Activated CD8-positive, alpha-beta T cell treated with anti-CD3 and anti-CD28 coated beads for 36 hours (primary cell): ENCODE measurements around the gene RAET1L. TPM values are rescaled to one million over a fixed set of nuclear protein-coding genes. Genes with fewer than 3 reads are reported as not detected.
"Not testable (repeated sequence)": the region's sequence is repeated elsewhere in the genome, so short reads cannot be mapped to it uniquely, and the experiment has no call there.

Source experiments
- ATAC-seq: fragments of 200-7000 bp; cut with Tn5 transposase; one replicate; pipeline ENCODE4 v1.10.0; 2021; ENCODE audit warnings: mild to moderate bottlenecking, moderate library complexity
- CTCF ChIA-PET: fragments of 350-600 bp; sonication (Branson Sonifier 250); formaldehyde crosslinking; loops from one replicate; lab custom pipeline; 2021; ENCODE audit warnings: antibody characterized with exemption; lab: Charles Lee
- POLR2A ChIA-PET: fragments of 350-600 bp; sonication (Branson Sonifier 250); formaldehyde crosslinking; loops from one replicate; lab custom pipeline; 2021; ENCODE audit warnings: antibody characterized with exemption; lab: Charles Lee
- DNase-seq: peaks from one replicate; pipeline ENCODE4 v3.0.0-alpha.2; 2020
- H3K27ac Mint-ChIP-seq: one replicate; pipeline ENCODE4 v1.8.0; 2021; ENCODE audit warnings: mild to moderate bottlenecking, mixed read lengths
- H3K27me3 Mint-ChIP-seq: one replicate; pipeline ENCODE4 v1.8.0; 2021; ENCODE audit warnings: mixed read lengths
- H3K36me3 Mint-ChIP-seq: one replicate; pipeline ENCODE4 v1.8.0; 2021; ENCODE audit warnings: low read depth, mixed read lengths
- H3K4me1 Mint-ChIP-seq: one replicate; pipeline ENCODE4 v1.8.0; 2021; ENCODE audit warnings: low read depth, mixed read lengths
- H3K4me3 Mint-ChIP-seq: one replicate; pipeline ENCODE4 v1.8.0; 2021; ENCODE audit warnings: mild to moderate bottlenecking, moderate library complexity, mixed read lengths
- H3K9me3 Mint-ChIP-seq: one replicate; pipeline ENCODE4 v1.8.0; 2021; ENCODE audit warnings: mixed read lengths
- CTCF ChIP-seq: fragments of 200-600 bp; IDR thresholded peaks from one replicate; pipeline ENCODE4 v1.8.0; 2022; ENCODE audit warnings: antibody characterized with exemption, mild to moderate bottlenecking
- intact Hi-C: fragments of 100-400 bp; cut with micrococcal nuclease; formaldehyde crosslinking; loops from one replicate; pipeline ENCODE4 v1.10.0; 2022
- total RNA-seq, 2 experiments: library from RNA; stranded (reverse); gene quantifications; one replicate each; pipeline ENCODE4 v1.2.3, GENCODE V29; 2021

The RAET1L gene
- total RNA-seq, 2 experiments from 2014 or later, result not detected

- H3K4me3 Mint-ChIP-seq, result no peak overlapping the region
- H3K4me1 Mint-ChIP-seq, result peaks cover 20% of the 10 kb centered on the region
- H3K27ac Mint-ChIP-seq, result no peak overlapping the region
- no peaks in the 10 kb centered on the region for H3K9me3 Mint-ChIP-seq
- CTCF ChIA-PET, result interaction anchor here (1.3 kb wide), 1 partner anchor 84 kb away, joined by 4 read pairs; no protein-coding TSS in a partner anchor
- intact Hi-C loops, result loop anchor here (5.0 kb wide), 2 partner anchors 152 to 182 kb away; no protein-coding TSS in a partner anchor
- no peak for TF ChIP-seq CTCF
- no peak for DNase-seq
- ATAC-seq, result no peak
- POLR2A ChIA-PET, result no interaction called here
- no peaks in the 10 kb centered on the region for H3K36me3 Mint-ChIP-seq
- peaks cover 54% of the 10 kb centered on the region for H3K27me3 Mint-ChIP-seq
These were observed 6.3 kb downstream of the RAET1L start for GRCh38 chr6:150018846-150019580.

DNA sequence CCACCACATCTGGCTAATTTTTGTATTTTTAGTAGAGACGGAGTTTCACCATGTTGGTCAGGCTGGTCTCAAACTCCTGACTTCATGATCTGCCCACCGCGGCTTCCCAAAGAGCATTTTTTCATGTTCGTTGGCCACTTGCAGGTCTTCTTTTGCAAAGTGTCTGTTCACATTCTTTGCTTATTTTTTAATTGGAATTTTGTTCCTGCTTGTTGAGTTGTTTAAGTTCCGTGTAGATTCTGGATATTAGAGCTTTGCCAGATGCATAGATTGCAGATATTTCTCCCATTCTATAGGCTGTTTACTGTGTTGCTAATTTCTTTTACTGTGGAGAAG, 8.2 kb downstream of the RAET1L start:
- ATAC-seq, DNase-seq, H3K4me3 Mint-ChIP-seq, POLR2A ChIA-PET, H3K9me3 Mint-ChIP-seq, H3K36me3 Mint-ChIP-seq, H3K27ac Mint-ChIP-seq: not testable (repeated sequence)
- intact Hi-C loops, result loop anchor here (1.0 to 5.0 kb wide), 3 partner anchors 83 to 180 kb away; no protein-coding TSS in a partner anchor
- peak; percentile 28 for TF ChIP-seq CTCF
- CTCF ChIA-PET, result interaction anchor here (0.9 to 2.4 kb wide), 24 partner anchors 9 to 601 kb away, joined by 3 to 26 read pairs (median 6); partner anchors contain the start of gene ULBP1
- Mint-ChIP-seq H3K27me3 (peaks cover 63% of the 10 kb centered on the region), H3K4me1 (peaks cover 24% of the 10 kb centered on the region)

DNA sequence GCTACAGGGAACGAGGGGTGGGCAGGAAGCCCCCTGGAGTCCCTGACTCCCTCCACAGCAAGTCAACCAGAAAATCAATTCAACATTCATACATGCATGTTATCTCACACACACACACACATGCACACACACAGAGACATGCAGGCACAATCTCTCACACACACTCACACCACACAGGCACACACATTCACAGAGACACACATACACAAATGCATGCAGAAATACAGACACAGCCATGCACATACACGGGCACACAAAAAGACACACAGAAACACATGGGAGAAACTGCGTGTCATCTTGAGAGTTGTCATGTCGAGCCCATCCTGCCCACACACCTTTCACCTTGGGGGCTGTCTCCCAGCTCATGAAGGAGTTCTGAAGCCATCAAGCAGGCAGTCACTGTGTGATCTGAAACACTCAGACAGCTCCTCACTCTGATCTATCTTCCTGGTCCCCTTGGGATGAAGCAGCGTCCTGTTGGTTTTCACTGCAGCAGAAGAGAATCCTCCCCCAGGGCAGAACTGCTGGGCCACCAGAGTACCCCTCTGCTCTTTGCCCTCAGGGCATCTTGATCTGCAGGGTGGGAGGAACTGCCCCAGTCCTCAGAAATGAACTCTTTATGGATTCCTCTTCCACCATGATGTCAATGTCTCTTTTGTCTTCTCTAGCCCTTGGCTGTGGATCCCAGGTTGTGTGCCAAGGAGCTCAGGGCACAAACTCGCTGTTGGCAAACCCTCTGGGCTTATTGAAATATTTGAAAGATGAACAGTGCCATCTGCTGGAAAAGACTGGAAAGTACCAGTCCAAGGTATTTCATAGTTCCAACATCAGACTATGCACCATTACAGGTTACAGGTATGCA, 8.8 kb downstream of the RAET1L start:
- DNase-seq, result peak; percentile 65
- Mint-ChIP-seq H3K4me1 (peaks cover 24% of the 10 kb centered on the region), H3K4me3 (no peak overlapping the region), H3K36me3 (no peaks in the 10 kb centered on the region), H3K27me3 (peaks cover 63% of the 10 kb centered on the region), H3K27ac (no peak overlapping the region), H3K9me3 (no peaks in the 10 kb centered on the region)
- ATAC-seq, result peak; percentile 76
- CTCF ChIA-PET, result interaction anchor here (0.5 to 2.4 kb wide), 32 partner anchors 9 to 601 kb away, joined by 3 to 26 read pairs (median 4); partner anchors contain the start of gene ULBP1
- intact Hi-C loops, result loop anchor here (1.0 to 5.0 kb wide), 3 partner anchors 82 to 179 kb away; no protein-coding TSS in a partner anchor
- TF ChIP-seq CTCF, result peak; percentile 76
- POLR2A ChIA-PET, result interaction anchor here (0.7 kb wide), 1 partner anchor 81 kb away, joined by 3 read pairs; no protein-coding TSS in a partner anchor

- H3K4me3 Mint-ChIP-seq, H3K36me3 Mint-ChIP-seq, H3K27ac Mint-ChIP-seq, POLR2A ChIA-PET, H3K9me3 Mint-ChIP-seq, CTCF ChIA-PET: not testable (repeated sequence)
- Mint-ChIP-seq H3K4me1 (peaks cover 24% of the 10 kb centered on the region), H3K27me3 (peaks cover 66% of the 10 kb centered on the region)
- DNase-seq (peak; percentile 65), ATAC-seq (peak; percentile 78)
- intact Hi-C loops, result loop anchor here (5.0 kb wide), 2 partner anchors 148 to 178 kb away; no protein-coding TSS in a partner anchor
These were observed 9.9 kb downstream of the RAET1L start for GRCh38 chr6:150015281-150016001.

- CTCF ChIA-PET, DNase-seq, H3K9me3 Mint-ChIP-seq, H3K27ac Mint-ChIP-seq, H3K36me3 Mint-ChIP-seq, POLR2A ChIA-PET, H3K4me3 Mint-ChIP-seq: not testable (repeated sequence)
- peak; percentile 5 for ATAC-seq
- intact Hi-C loops, result loop anchor here (5.0 kb wide), 2 partner anchors 147 to 177 kb away; no protein-coding TSS in a partner anchor
- peaks cover 73% of the 10 kb centered on the region for H3K27me3 Mint-ChIP-seq
- H3K4me1 Mint-ChIP-seq, result peaks cover 24% of the 10 kb centered on the region
These were observed 10.6 kb downstream of the RAET1L start for GRCh38 chr6:150014623-150015280.

DNA sequence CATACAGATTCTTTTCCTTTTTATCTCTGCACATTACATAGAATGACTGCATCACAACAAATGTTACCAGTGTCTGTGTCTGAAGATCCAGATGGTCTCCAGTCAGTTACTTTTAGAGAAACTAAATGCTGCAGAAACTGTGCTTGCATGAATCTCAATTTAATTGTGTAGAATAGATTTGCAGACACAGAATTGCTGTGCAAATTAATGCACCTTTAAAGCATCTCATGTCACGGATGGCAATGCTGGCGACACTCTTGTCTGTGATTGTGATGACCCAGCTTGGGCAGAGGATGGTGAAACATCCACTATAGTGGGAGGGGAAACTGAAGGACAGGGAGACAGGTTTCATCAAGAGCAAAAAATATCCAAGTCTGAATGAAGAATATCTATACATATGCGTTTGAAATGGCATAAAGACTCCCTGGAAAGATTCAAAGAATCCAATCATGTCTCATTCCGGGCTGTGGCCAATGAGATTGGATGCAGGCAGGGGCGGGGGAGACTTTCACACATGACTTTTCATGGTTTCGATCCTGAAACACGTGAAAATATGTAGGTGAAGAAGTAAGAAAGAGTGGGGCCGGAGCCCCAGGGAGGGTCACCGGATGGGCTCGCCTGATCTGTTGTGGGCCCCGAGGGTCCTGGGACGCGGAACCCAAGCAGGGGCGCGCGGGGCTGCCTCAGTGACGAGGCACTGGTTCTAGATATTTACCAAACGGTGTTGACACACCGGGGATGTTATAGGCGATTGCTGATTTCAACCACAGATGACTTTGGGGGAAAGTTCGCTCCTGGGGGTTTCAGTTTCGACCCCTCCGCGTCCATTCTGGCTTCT, 11.3 kb downstream of the RAET1L start:
- intact Hi-C loops, result not testable (repeated sequence)

More for the DNA sequence above, 11.3 kb downstream of the RAET1L start:
- H3K4me3 Mint-ChIP-seq, H3K27ac Mint-ChIP-seq, H3K36me3 Mint-ChIP-seq, ATAC-seq, DNase-seq, POLR2A ChIA-PET, H3K9me3 Mint-ChIP-seq: not testable (repeated sequence)
- peaks cover 75% of the 10 kb centered on the region for H3K27me3 Mint-ChIP-seq
- CTCF ChIA-PET, result interaction anchor here (1.7 kb wide), 1 partner anchor 79 kb away, joined by 4 read pairs; no protein-coding TSS in a partner anchor
- peaks cover 24% of the 10 kb centered on the region for H3K4me1 Mint-ChIP-seq
